GM23248 (cell line): ENCODE measurements around the gene GCLC.

Experiments used
- EZH2 ChIP-seq: fragments of 200-600 bp; sonication (generic); IDR thresholded peaks from 2 replicates; pipeline ENCODE4 v1.6.1; 2018; ENCODE audit warnings: antibody characterized with exemption, mild to moderate bottlenecking; ENCODE audit not compliant: insufficient read depth, poor library complexity, severe bottlenecking
- EZH2phosphoT487 ChIP-seq: fragments of 200-600 bp; sonication (generic); IDR thresholded peaks from 2 replicates; pipeline ENCODE4 v1.6.1; 2018; ENCODE audit warnings: antibody characterized with exemption, moderate library complexity, mild to moderate bottlenecking, low read depth; ENCODE audit not compliant: insufficient read depth

GRCh38 chr6:53539561-53539960 is 5.3 kb downstream of the GCLC start:
- TF ChIP-seq EZH2 (no peak), EZH2phosphoT487 (no peak)
